Neural cell (in vitro differentiated cells): Measurements from ENCODE around the gene CDH5. TPM values are rescaled to one million over a fixed set of nuclear protein-coding genes. Genes with fewer than 3 reads are reported as not detected.

Source experiments
- H2AFZ ChIP-seq: fragments of 200-600, 300-800 bp; sonication (generic), shearing (Covaris generic); 2 replicates; pipeline ENCODE4 v1.6.0; 2014; ENCODE audit warnings: low read depth, mild to moderate bottlenecking, antibody characterized with exemption, low read length, moderate library complexity
- H3F3A ChIP-seq: fragments of 200-600 bp; shearing (Covaris generic); 2 replicates; pipeline ENCODE4 v1.6.1; 2016; ENCODE audit warnings: mild to moderate bottlenecking, moderate library complexity, mixed read lengths, antibody characterized with exemption, low read length; ENCODE audit not compliant: insufficient read depth, poor library complexity, severe bottlenecking
- H3K27ac ChIP-seq: fragments of 200-600, 300-800 bp; sonication (generic), shearing (Covaris generic); 2 replicates; pipeline ENCODE4 v1.5.1; 2014; ENCODE audit warnings: mild to moderate bottlenecking, low read length, moderate library complexity
- H3K27me3 ChIP-seq: fragments of 300-800, 200-600 bp; sonication (generic), shearing (Covaris generic); 2 replicates; pipeline ENCODE4 v1.6.0; 2014; ENCODE audit warnings: mild to moderate bottlenecking, low read depth, low read length, moderate library complexity; ENCODE audit not compliant: insufficient read depth
- H3K36me3 ChIP-seq: fragments of 300-800, 200-600 bp; sonication (generic), shearing (Covaris generic); 2 replicates; pipeline ENCODE4 v1.5.1; 2014; ENCODE audit warnings: mild to moderate bottlenecking, antibody characterized with exemption, low read length, moderate library complexity; ENCODE audit not compliant: insufficient read depth
- H3K4me2 ChIP-seq: fragments of 300-800, 200-600 bp; sonication (generic), shearing (Covaris generic); 2 replicates; pipeline ENCODE4 v1.6.0; 2014; ENCODE audit warnings: mild to moderate bottlenecking, low read length
- H3K4me3 ChIP-seq: fragments of 300-800, 200-600 bp; sonication (generic), shearing (Covaris generic); 2 replicates; pipeline ENCODE4 v1.5.1; 2014; ENCODE audit warnings: mild to moderate bottlenecking, low read length, moderate library complexity
- H3K79me2 ChIP-seq: fragments of 200-600 bp; shearing (Covaris generic); replicated peaks from 2 replicates; pipeline ENCODE4 v1.6.0; 2014; ENCODE audit warnings: mild to moderate bottlenecking, low read length, moderate library complexity; ENCODE audit not compliant: insufficient read depth
- H3K9ac ChIP-seq: fragments of 300-800, 200-600 bp; sonication (generic), shearing (Covaris generic); 2 replicates; pipeline ENCODE4 v1.6.1; 2016; ENCODE audit warnings: mild to moderate bottlenecking, low read length, mixed read lengths
- H3K9me2 ChIP-seq: fragments of 200-600 bp; shearing (Covaris generic); 2 replicates; pipeline ENCODE4 v1.6.1; 2016; ENCODE audit warnings: mild to moderate bottlenecking, low read length, mixed read lengths; ENCODE audit not compliant: insufficient read depth
- H3K9me3 ChIP-seq: fragments of 200-600, 300-800 bp; sonication (generic), shearing (Covaris generic); 2 replicates; pipeline ENCODE4 v1.6.1; 2016; ENCODE audit warnings: mild to moderate bottlenecking, mixed run types, low read length, moderate library complexity, mixed read lengths
- H4K20me1 ChIP-seq: fragments of 200-600 bp; shearing (Covaris generic); 2 replicates; pipeline ENCODE4 v1.6.1; 2016; ENCODE audit warnings: mild to moderate bottlenecking, mixed run types; ENCODE audit not compliant: insufficient read depth
- EP300 ChIP-seq: fragments of 450-650 bp; conservative IDR thresholded peaks from 2 replicates; pipeline ENCODE4 v1.6.1; 2014; ENCODE audit warnings: antibody characterized with exemption, mild to moderate bottlenecking, moderate library complexity; ENCODE audit not compliant: poor library complexity, severe bottlenecking
- EZH2 ChIP-seq: fragments of 200-600, 300-800 bp; shearing (Covaris generic), sonication (generic); IDR thresholded peaks from 2 replicates; pipeline ENCODE4 v1.6.1; 2014; ENCODE audit warnings: antibody characterized with exemption, low read length, borderline replicate concordance, mild to moderate bottlenecking; ENCODE audit not compliant: insufficient read depth, poor library complexity, severe bottlenecking
- MXI1 ChIP-seq: fragments of 450-650 bp; conservative IDR thresholded peaks from 2 replicates; pipeline ENCODE4 v1.6.1; 2014; ENCODE audit warnings: antibody characterized with exemption, mild to moderate bottlenecking; ENCODE audit not compliant: poor library complexity, severe bottlenecking
- POLR2AphosphoS5 ChIP-seq: IDR thresholded peaks from 2 replicates; pipeline ENCODE4 v1.6.1; 2012
- RAD21 ChIP-seq: fragments of 450-650 bp; conservative IDR thresholded peaks from 2 replicates; pipeline ENCODE4 v1.6.1; 2014; ENCODE audit warnings: antibody characterized with exemption, mild to moderate bottlenecking, moderate library complexity
- SMC3 ChIP-seq: fragments of 450-650 bp; conservative IDR thresholded peaks from 2 replicates; pipeline ENCODE4 v1.6.1; 2014; ENCODE audit warnings: antibody characterized with exemption, mild to moderate bottlenecking, moderate library complexity; ENCODE audit not compliant: poor library complexity
- TAF1 ChIP-seq: IDR thresholded peaks from 2 replicates; pipeline ENCODE4 v1.6.1; 2012; ENCODE audit warnings: low read depth
- polyA plus RNA-seq: library from polyadenylated mRNA; depleted of rRNA; stranded (reverse); fragments of >200 nt; gene quantifications from 2 replicates; pipeline ENCODE4 v1.2.3, GENCODE V29; 2014
- TF ChIP-seq, protein P1 (sequence below): fragments of 450-650 bp; IDR thresholded peaks from 2 replicates; pipeline ENCODE4 v1.5.1; 2014; ENCODE audit warnings: antibody characterized with exemption, mild to moderate bottlenecking, moderate library complexity; ENCODE audit not compliant: poor library complexity, severe bottlenecking
- TF ChIP-seq, protein P2 (sequence below): IDR thresholded peaks from 2 replicates; pipeline ENCODE4 v1.6.1; 2012; ENCODE audit warnings: borderline replicate concordance

CDH5 gene
- polyA plus RNA-seq, 1 donor from 2014 or later: not detected

DNA sequence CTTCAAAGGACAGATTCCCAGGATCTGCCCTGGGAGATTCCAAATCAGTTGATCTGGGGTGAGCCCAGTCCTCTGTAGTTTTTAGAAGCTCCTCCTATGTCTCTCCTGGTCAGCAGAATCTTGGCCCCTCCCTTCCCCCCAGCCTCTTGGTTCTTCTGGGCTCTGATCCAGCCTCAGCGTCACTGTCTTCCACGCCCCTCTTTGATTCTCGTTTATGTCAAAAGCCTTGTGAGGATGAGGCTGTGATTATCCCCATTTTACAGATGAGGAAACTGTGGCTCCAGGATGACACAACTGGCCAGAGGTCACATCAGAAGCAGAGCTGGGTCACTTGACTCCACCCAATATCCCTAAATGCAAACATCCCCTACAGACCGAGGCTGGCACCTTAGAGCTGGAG is 840 bp upstream of the CDH5 start:
- H3K9ac ChIP-seq: no peak overlapping the region
- no peaks in the 10 kb centered on the region for H3K9me3 ChIP-seq
- no peaks in the 10 kb centered on the region for H3K36me3 ChIP-seq
- H3K27me3 ChIP-seq: no peaks in the 10 kb centered on the region
- no peak overlapping the region for H3K27ac ChIP-seq
- no peaks in the 10 kb centered on the region for H3F3A ChIP-seq
- H3K4me2 ChIP-seq: no peak overlapping the region
- no peaks in the 10 kb centered on the region for H3K9me2 ChIP-seq
- TF ChIP-seq TAF1 (no peak), EP300 (no peak), EZH2 (no peak), RAD21 (no peak), SMC3 (no peak), POLR2AphosphoS5 (no peak), MXI1 (no peak)
- TF ChIP-seq, protein P1, sequence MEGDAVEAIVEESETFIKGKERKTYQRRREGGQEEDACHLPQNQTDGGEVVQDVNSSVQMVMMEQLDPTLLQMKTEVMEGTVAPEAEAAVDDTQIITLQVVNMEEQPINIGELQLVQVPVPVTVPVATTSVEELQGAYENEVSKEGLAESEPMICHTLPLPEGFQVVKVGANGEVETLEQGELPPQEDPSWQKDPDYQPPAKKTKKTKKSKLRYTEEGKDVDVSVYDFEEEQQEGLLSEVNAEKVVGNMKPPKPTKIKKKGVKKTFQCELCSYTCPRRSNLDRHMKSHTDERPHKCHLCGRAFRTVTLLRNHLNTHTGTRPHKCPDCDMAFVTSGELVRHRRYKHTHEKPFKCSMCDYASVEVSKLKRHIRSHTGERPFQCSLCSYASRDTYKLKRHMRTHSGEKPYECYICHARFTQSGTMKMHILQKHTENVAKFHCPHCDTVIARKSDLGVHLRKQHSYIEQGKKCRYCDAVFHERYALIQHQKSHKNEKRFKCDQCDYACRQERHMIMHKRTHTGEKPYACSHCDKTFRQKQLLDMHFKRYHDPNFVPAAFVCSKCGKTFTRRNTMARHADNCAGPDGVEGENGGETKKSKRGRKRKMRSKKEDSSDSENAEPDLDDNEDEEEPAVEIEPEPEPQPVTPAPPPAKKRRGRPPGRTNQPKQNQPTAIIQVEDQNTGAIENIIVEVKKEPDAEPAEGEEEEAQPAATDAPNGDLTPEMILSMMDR: no peak
- TF ChIP-seq, protein P2, sequence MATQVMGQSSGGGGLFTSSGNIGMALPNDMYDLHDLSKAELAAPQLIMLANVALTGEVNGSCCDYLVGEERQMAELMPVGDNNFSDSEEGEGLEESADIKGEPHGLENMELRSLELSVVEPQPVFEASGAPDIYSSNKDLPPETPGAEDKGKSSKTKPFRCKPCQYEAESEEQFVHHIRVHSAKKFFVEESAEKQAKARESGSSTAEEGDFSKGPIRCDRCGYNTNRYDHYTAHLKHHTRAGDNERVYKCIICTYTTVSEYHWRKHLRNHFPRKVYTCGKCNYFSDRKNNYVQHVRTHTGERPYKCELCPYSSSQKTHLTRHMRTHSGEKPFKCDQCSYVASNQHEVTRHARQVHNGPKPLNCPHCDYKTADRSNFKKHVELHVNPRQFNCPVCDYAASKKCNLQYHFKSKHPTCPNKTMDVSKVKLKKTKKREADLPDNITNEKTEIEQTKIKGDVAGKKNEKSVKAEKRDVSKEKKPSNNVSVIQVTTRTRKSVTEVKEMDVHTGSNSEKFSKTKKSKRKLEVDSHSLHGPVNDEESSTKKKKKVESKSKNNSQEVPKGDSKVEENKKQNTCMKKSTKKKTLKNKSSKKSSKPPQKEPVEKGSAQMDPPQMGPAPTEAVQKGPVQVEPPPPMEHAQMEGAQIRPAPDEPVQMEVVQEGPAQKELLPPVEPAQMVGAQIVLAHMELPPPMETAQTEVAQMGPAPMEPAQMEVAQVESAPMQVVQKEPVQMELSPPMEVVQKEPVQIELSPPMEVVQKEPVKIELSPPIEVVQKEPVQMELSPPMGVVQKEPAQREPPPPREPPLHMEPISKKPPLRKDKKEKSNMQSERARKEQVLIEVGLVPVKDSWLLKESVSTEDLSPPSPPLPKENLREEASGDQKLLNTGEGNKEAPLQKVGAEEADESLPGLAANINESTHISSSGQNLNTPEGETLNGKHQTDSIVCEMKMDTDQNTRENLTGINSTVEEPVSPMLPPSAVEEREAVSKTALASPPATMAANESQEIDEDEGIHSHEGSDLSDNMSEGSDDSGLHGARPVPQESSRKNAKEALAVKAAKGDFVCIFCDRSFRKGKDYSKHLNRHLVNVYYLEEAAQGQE: no peak
- H3K4me3 ChIP-seq: no peak overlapping the region
- no peak overlapping the region for H2AFZ ChIP-seq
- H4K20me1 ChIP-seq: no peaks in the 10 kb centered on the region
- no peaks in the 10 kb centered on the region for H3K79me2 ChIP-seq

DNA sequence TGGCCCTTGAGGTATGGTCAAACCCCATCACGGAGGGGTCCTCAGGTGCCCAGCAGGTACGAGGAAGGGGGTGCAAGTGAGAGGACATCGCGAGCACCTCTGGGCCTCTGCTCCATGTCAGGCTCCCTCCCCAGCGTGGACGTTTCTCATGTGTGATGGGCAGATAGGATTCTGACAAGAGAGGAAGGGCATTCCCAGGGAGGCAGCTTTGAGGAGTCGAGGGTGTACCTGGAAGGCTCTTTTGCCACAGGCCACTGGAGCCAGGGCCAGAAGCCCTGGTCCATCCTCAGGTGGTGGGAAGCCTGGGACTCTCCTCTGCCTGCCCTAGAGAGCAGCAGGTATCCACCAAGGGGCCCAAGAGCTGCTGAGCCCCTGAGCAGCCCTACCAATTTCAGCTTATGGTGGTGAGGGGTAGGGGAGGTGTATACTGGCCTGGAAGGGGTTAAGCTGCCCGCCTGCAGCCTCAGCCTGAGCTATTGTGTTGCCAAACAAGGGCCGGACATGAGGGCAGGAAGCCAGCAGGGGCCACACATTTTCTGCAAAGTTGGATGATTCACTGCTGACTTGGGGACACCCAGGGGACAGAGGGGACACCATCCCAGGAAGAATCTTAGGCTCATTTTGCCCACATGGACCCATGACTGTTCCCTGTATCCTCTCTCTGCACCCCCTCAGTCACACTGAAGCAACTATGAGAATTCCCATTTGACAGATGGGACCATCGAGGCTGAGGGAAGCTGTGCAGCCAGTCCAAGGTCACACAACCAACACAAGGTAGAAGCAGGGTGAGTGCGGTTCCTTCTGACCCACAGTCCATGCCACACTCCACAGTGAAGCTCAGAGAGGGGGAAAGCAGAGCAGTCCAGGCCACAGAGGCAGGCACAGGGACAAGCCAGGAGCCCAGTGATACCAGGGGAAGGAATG is 1.7 kb downstream of the CDH5 start:
- Histone ChIP-seq H3K27me3 (no peaks in the 10 kb centered on the region), H3K9ac (no peak overlapping the region), H3K4me3 (no peak overlapping the region), H3K27ac (no peak overlapping the region), H4K20me1 (no peaks in the 10 kb centered on the region), H3K9me2 (no peaks in the 10 kb centered on the region), H2AFZ (no peak overlapping the region), H3K4me2 (no peak overlapping the region), H3K36me3 (no peaks in the 10 kb centered on the region), H3K79me2 (no peaks in the 10 kb centered on the region), H3K9me3 (no peaks in the 10 kb centered on the region), H3F3A (no peaks in the 10 kb centered on the region)
- TF ChIP-seq MXI1: no peak
- no peak for TF ChIP-seq TAF1
- TF ChIP-seq SMC3: no peak
- TF ChIP-seq, protein P2: no peak
- no peak for TF ChIP-seq EP300
- TF ChIP-seq, protein P1: no peak
- no peak for TF ChIP-seq EZH2
